Adrenal gland (tissue), 12 donors: ENCODE data around the gene MTF1. TPM values are rescaled to one million over a fixed set of nuclear protein-coding genes. Genes with fewer than 3 reads are reported as not detected.

Experiments
- DNase-seq, 7 donors: peaks; one replicate each; pipeline ENCODE4 v3.0.0-alpha.2; 2019 to 2020
- H3K27ac ChIP-seq, 5 donors: fragments of 200-600 bp; sonication (generic) in 4 of 5; 1 replicate in 3 of 5; 2 replicates in 2 of 5; pipeline versions ENCODE4 v1.5.1 to v1.8.0; 2016 to 2020; ENCODE audit warnings: mild to moderate bottlenecking in 1 of 5
- H3K27me3 ChIP-seq: fragments of 200-600 bp; 2 replicates; pipeline ENCODE4 v1.8.0; 2021
- H3K36me3 ChIP-seq, 2 donors: fragments of 200-600 bp; replicated peaks in 1 of 2; 1 replicate in 1 of 2; 2 replicates in 1 of 2; pipeline versions ENCODE4 v1.5.1 to v1.8.0; 2018 to 2022
- H3K4me1 ChIP-seq, 2 donors: fragments of 200-600 bp; replicated peaks in 1 of 2; 1 replicate in 1 of 2; 2 replicates in 1 of 2; pipeline versions ENCODE4 v1.5.1 to v1.8.0; 2018 to 2021
- H3K4me3 ChIP-seq, 4 donors: fragments of 200-600 bp; sonication (generic) in 3 of 4; one replicate each; pipeline ENCODE4 v1.5.1; 2016 to 2018
- H3K9me3 ChIP-seq, 3 donors: fragments of 200-600 bp; sonication (generic) in 1 of 3; replicated peaks in 1 of 3; 1 replicate in 2 of 3; 2 replicates in 1 of 3; pipeline versions ENCODE4 v1.5.1 to v1.8.0; 2016 to 2021
- POLR2A ChIP-seq, 2 donors: fragments of 450-650 bp; IDR thresholded peaks; one replicate each; pipeline ENCODE4 v1.6.1; 2017; ENCODE audit warnings: antibody characterized with exemption in 2 of 2, mild to moderate bottlenecking in 2 of 2, moderate library complexity in 1 of 2
- WGBS, 4 donors: extraction: QIAGEN DNeasy Blood & Tissue Kit in 2 of 4; methylation state at CpG; one replicate each; pipeline versions ENCODE4 v1.1.5 to v1.1.7; 2013 to 2017; 5-methylcytosine and 5-hydroxymethylcytosine counted together
- intact Hi-C, 2 donors: fragments of 100-400 bp; cut with DNase I; formaldehyde crosslinking; loops; one replicate each; pipeline versions ENCODE4 v1.14.1 to v1.15.0; 2022 to 2023
- polyA plus RNA-seq, 3 donors: library from polyadenylated mRNA; stranded (reverse); fragments of 200-250 nt in 2 of 3; fragments of 350-450 nt in 1 of 3; fragmentation: Illumina TruSeq in 1 of 3; extraction: RNeasy Lipid Tissue Mini Kit (QIAGEN cat#74804) in 1 of 3; gene quantifications; one replicate each; pipeline ENCODE4 v1.2.3, GENCODE V29; 2013 to 2014
- total RNA-seq, 9 donors: library from RNA; depleted of rRNA in 4 of 9; stranded (reverse); fragments of >200 nt in 4 of 9; fragments of 120-200 nt in 1 of 9; fragmentation: NEBNext Ultra II Directional in 1 of 9; extraction: Animal tissue kit (Norgen Biotek cat#: 25700) in 1 of 9; gene quantifications; one replicate each; pipeline versions ENCODE4 v1.1.0 to v1.2.4, GENCODE V29; 2013 to 2023
- TF ChIP-seq, protein P1 (sequence below), 6 experiments: fragments of 450-650 bp in 4 of 6; fragments of 200-600 bp in 2 of 6; sonication (generic) in 1 of 6; IDR thresholded peaks; 1 replicate in 5 of 6; 2 replicates in 1 of 6; pipeline versions ENCODE4 v1.5.1 to v1.8.0; 2016 to 2021; ENCODE audit warnings: antibody characterized with exemption in 6 of 6, mild to moderate bottlenecking in 2 of 6, moderate library complexity in 1 of 6
- donor health status: healthy with polysubstance abuse.
- donor health status: Bipolar disorder and iron deficiency.
- donor health status: DM: yes; HTN: yes; CAD: no.
- donor health status: DM: no; HTN: no; CAD: no.
- donor health status: DM: no; HTN: no; CAD: no.
- donor health status: DM: yes; HTN: yes; CAD: no.

The MTF1 gene
- total and polyA plus RNA-seq, 12 donors = 1.4 to 28.0 (median 5.7) TPM

DNA sequence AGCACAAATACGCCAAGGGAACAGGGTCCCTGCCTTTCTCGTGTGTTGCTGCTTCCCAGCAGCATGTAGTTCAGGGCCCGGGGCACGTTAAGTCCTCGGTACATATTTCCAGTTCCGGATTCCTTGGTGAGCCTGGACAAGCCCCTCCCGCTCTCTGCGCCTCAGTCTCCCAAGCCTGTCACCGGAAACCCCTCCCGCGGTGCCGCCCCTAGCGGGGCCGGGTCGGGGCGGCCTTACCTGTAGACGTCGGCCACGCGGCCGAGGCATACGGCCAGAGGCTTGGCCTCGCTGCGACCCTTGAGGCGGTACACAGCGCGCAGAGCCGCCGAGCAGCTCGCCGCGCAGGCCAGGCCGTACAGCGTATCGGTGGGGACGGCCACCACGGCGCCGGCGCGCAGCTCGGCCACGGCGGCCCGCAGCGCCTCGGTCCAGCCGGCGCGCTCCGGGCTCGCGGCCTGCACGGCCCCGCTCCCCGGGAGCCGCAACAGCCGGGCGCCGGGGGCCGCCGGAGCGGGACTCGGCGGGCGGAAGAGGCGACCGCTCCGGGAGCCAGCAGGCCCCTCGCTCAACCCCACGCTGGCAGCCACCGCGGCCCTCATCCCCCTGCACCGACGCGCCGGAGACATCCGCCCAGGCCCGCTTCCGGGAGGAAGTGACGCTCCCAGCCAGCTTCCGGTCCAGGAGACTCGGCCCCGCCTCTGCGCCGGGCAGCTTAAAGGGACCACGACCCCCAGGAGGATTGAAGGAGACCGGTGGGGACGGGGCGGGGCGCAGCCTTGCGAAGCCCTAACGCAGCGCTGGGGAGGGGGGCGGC, 51.6 kb downstream of the MTF1 start, which contains the start of the genes C1orf122 and YRDC:
Gene C1orf122 (plus strand): TSS at position 236 of the 814 bp plus-strand sequence. CDS start 615 bp downstream, outside the sequence.
Gene YRDC (minus strand): TSS at position 654 of the 814 bp plus-strand sequence. CDS start 28 bp downstream, at position 626.
- Histone ChIP-seq H3K9me3 (no peaks in the 10 kb centered on the region), H3K4me3 (peak within 1 kb of the TSS; percentile 74 to 95 (median 86)), H3K4me1 (peaks cover 17 to 34% of the 10 kb centered on the region in 2 donors), H3K36me3 (peaks cover 0 to 38% of the 10 kb centered on the region in 2 donors), H3K27me3 (no peaks in the 10 kb centered on the region), H3K27ac (peak within 1 kb of the TSS; percentile 75 to 98 (median 93))
- WGBS, 4 donors = 0% methylated on average over 2 to 95 of the region's 95 CpGs
- peak; percentile 94 to 97 (median 95) for DNase-seq
- intact Hi-C loops = loop anchor here in 1 of 2 donors (10.0 kb wide), 1 partner anchor 57 kb away; no protein-coding TSS in a partner anchor
- TF ChIP-seq POLR2A (IDR thresholded peaks at IDR 0.05) = peak; percentile 76 to 84
- TF ChIP-seq, protein P1, sequence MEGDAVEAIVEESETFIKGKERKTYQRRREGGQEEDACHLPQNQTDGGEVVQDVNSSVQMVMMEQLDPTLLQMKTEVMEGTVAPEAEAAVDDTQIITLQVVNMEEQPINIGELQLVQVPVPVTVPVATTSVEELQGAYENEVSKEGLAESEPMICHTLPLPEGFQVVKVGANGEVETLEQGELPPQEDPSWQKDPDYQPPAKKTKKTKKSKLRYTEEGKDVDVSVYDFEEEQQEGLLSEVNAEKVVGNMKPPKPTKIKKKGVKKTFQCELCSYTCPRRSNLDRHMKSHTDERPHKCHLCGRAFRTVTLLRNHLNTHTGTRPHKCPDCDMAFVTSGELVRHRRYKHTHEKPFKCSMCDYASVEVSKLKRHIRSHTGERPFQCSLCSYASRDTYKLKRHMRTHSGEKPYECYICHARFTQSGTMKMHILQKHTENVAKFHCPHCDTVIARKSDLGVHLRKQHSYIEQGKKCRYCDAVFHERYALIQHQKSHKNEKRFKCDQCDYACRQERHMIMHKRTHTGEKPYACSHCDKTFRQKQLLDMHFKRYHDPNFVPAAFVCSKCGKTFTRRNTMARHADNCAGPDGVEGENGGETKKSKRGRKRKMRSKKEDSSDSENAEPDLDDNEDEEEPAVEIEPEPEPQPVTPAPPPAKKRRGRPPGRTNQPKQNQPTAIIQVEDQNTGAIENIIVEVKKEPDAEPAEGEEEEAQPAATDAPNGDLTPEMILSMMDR (IDR thresholded peaks at IDR 0.05) = no peak

DNA sequence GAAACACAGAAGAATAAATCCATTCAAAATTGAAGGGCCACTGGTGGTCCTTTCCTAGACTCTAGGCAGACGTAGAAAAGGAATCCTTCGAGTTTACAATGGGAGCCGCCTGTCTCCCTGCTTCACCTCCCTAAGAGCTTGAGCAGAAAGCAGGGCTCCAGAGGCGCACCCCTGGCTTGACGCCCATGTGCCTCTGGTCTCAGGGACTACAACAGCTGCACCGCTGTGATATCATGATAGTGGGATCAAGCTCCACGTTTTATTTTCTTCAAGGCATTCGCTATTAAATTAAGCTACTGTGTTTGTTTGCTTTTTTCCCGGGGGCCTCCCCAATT, 52.2 kb downstream of the MTF1 start:
- TF ChIP-seq POLR2A (IDR thresholded peaks at IDR 0.05) = no peak
- TF ChIP-seq, protein P1 (IDR thresholded peaks at IDR 0.05) = no peak
- Histone ChIP-seq H3K9me3 (no peaks in the 10 kb centered on the region), H3K27me3 (no peaks in the 10 kb centered on the region), H3K4me3 (peak overlapping the region in 3 of 4 donors; percentile 74 to 95 (median 84)), H3K27ac (peak overlapping the region in 4 of 5 donors; percentile 90 to 98 (median 93)), H3K4me1 (peaks cover 17 to 34% of the 10 kb centered on the region in 2 donors), H3K36me3 (peaks cover 0 to 44% of the 10 kb centered on the region in 2 donors)
- intact Hi-C loops = loop anchor here in 1 of 2 donors (10.0 kb wide), 1 partner anchor 58 kb away; no protein-coding TSS in a partner anchor
- WGBS, 4 donors = 8 to 15% (median 9%) methylated on average over 9 of the region's 9 CpGs
- peak in 1 of 7 donors; percentile 20 for DNase-seq

DNA sequence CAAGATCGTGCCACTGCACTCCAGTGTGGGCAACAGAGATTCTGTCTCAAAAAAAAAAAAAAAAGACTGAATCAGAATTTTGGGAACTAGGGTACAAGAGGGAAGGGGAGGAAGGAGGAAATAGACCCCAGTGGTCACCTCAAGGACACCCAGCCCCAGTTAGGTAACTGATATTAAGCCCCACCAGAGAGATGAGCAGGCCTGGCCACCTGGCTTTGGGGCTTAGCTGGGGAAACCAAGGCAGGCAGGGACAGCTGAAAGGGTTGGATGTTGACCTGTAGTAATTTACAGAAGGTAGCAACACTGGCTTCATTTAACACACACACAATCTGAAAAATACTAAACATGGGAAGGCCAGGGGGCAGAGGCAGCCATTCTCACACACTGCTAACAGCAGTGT, 57.0 kb downstream of the MTF1 start:
- no peak overlapping the region for H3K4me3 ChIP-seq
- TF ChIP-seq POLR2A (IDR thresholded peaks at IDR 0.05) = no peak
- TF ChIP-seq, protein P1 (IDR thresholded peaks at IDR 0.05) = no peak
- no peak overlapping the region for H3K27ac ChIP-seq
- DNase-seq = no peak
- H3K9me3 ChIP-seq = no peaks in the 10 kb centered on the region
- intact Hi-C loops = loop anchor here in 1 of 2 donors (10.0 kb wide), 1 partner anchor 62 kb away; no protein-coding TSS in a partner anchor
- WGBS, 4 donors = 84 to 100% (median 86%) methylated on average over 1 of the region's 1 CpG
- no peaks in the 10 kb centered on the region for H3K27me3 ChIP-seq
- H3K36me3 ChIP-seq = peaks cover 0 to 51% of the 10 kb centered on the region in 2 donors
- H3K4me1 ChIP-seq = peaks cover 8 to 17% of the 10 kb centered on the region in 2 donors

DNA sequence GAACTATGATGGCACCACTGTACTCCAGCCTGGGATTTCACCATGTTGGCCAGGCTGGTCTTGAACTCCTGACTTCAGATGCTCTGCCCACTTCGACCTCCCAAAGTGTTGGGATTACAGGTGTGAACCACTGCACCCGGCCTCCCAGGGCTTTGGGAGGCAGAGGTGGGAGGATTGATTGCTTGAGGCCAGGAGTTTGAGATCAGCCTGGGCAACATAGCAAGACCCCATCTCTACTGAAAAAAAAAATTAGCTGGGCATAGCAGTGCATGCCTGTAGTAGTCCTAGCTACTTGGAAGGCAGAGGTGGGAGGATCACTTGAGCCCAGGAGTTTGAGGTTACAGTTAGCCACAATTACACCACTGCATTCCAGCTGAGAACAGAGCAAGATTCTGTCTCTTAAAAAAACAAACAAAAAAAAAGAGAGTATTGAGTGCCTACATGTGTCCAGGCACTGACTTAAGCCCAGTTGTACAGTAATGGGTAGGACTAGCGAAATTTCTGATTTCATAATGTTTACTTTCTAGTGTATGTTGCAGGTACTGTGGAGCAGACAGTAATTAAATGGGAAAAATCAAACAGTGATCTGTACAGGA, 61.5 kb downstream of the MTF1 start:
- no peak for DNase-seq
- no peak for TF ChIP-seq POLR2A (IDR thresholded peaks at IDR 0.05)
- no peak overlapping the region for H3K27ac ChIP-seq
- H3K4me1 ChIP-seq = peaks cover 6 to 11% of the 10 kb centered on the region in 2 donors
- H3K4me3 ChIP-seq = no peak overlapping the region
- no peaks in the 10 kb centered on the region for H3K27me3 ChIP-seq
- peaks cover 0 to 14% of the 10 kb centered on the region in 2 donors for H3K36me3 ChIP-seq
- H3K9me3 ChIP-seq = no peaks in the 10 kb centered on the region
- intact Hi-C loops = no loop called here
- 92 to 100% (median 93%) methylated on average over 3 of the region's 3 CpGs for WGBS, 4 donors
